ENCODE measurements around the gene ATG13.

ATG13 gene

DNA sequence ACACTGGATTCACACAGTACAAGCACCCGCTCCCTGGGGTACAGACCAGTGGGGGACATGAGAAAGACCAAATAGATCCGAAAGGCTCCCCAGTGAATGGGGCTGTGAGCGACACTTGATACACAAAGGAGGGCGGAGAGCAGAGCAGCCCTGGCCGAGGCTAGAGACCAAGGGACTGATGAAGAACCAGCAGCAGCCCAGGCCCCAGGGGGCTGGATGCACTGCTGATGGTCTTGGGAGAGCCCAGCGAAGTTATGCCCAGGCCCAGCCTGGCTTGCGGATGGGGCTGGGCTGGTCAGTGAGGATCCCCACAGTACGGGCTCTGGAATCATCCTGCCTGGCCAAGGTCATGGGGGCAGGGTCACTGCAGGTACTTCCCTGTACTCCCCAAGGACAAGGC lies 59.8 kb downstream of the ATG13 start:
- no peak for FAIRE-seq

DNA sequence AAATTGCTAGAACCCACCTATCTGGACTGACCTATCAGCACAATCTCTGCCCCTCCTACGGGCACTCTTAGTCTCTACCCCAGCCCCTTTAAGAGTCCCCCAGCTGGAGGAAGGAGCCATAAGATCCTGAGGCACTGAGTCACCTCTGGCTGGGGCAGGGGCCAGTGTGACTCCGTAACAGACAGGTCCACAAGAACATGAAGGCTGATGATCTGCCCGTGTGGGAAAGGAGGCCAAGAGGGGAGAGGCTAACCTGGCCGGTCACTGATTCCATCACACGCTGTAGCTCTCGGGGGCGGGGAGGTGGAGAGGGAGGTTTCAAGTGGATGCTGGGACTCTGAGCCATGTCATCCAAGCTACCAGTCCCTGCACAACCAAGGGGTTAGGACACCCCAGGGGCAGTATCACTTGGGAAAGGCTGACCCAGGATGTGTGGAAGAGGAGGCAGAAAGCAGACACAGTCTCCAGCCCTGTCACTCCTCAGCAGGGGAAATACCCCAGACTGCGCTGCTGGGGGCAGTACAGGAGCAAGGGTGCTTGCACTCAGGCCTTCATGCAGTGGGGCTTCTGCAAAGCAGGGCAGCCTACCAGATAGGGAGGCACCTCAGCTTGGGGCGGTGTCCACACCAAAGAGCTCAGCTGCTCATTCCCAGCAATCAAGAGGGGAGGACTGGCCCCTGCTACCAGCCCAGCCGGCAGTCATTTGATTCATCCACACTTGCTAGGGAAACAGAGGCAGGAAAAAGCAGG lies 60.8 kb downstream of the ATG13 start:
- FAIRE-seq, result no peak

DNA sequence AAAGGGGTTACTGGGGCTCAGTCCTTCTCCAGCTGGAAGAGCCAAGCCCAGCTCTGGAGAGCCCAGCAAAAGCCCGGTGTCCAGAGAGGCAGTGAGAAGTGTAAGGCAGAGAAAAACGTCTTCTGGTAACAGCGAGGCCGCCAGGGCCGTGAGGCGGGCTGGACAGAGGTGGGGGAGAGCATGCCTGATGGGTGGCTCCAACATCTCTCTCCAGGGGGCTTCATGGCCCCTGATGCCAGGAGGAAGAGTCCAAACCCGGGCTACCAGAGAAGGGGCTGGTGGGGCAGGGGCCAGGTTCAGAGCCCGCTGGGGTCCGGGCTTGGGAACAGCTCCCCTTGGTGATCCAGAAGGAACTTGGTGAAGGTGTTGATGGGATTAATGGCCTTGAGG lies 61.4 kb downstream of the ATG13 start:
- no peak for FAIRE-seq

DNA sequence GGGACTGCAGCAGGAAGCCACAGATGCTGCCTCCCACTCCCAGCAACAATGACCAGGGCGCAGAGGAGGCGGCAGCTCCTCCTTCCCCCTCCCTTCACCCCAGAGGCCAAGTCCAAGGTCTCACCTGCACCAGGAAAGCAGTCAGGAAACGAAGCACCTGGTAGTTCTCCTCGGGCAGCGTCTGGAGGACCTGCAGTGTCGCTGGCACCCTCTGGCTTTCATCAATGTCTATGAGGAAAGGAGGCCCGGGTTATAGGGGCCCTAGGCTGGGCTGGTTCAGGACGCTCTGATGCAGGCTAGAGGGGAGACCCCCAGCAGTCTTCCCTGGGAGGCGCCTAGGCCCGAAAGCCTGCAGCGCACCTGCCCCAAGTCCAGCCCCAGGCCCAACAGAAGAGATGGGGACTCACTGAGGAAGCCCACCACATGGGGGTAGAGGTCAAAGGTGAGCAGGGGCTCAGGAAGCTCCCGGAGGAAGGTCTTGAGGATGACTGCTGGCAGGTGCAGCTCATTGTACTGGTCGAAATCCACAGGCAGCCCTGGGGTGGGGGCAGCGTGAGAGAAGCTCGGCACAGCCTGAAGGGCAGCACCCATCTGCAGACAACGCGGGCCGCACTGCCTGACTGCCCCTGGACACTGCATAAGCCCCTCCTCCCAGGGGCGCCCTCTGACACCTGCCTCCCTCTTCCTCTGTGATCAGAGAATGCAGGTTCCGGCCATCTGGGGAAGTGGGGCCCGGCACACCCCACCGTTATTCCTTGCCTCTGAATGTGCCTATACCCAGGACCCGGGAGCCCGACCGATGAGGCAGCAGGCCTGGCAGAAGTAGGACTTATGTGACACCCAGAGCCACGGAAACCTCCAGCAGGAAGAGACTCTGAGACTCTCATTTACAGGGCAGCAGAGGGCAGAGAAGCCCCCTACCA lies 62.1 kb downstream of the ATG13 start:
- no peak for FAIRE-seq

DNA sequence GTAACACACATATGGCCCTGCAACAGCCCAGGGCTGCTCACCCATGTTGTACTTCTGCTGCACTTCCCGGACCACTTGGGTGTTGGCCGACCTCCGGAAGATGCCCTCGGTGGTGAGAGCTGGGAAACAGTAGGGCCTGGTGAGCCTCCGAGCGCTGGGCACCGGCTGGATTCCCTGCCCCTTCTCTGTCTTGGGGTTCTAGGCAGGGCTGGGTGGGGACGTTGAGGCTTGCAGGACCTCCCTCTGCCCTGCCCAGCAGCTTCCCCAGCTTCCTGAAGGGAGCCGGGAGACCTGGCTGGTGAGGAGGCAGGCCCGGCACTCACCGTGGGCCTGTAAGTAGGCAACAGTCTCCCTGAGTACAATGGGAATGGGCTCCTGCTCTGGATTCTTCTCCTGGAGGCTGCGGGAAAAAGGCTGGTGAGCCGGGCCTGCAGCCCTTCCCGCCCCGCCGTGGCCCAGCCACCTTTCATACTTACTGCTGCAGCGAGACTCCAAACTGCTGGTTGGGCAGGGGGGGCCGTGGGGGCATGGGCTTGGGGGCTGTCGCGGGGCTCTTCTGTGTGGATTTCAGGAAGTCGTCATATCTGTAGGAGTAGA lies 62.9 kb downstream of the ATG13 start:
- FAIRE-seq, result no peak

DNA sequence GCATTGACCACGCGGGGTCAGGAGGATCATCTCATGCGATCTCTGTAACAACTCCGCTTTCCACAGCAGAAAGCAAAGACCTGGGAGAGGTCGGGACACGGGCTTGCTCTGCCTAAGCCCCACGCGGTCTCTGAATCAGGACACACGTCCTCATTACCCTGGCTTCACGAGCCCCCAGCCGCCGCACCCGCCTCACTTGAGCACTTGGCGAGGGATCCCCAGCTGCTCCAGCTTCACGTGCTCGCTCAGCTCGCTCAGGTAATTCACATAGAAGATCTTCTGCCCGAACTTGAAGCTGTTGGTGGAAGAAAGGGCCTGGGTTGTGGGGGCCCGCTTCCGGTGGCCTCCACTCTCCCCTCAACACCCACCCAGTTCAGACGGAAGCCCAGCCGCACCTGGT lies 63.5 kb downstream of the ATG13 start:
- no peak for FAIRE-seq

DNA sequence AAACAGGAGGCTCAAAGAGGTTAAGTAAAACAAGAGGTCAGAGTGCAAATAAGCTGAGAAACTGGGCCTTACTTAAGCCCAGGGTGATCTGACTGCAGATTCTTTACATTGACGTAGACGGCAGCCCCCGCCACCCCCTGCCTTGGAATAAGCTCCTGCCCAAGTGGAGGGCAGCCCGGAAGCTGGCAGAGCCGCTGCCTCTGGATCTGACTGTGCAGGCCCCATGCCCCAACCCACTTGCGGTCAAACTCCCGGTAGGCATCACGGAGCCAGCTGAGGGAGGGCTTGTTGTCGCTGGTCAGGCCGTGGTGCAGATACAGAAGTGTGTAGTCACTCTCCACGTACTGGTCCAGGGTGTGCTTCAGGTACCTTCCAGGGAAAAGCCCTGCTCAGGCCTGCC lies 64.5 kb downstream of the ATG13 start:
- FAIRE-seq, result no peak

DNA sequence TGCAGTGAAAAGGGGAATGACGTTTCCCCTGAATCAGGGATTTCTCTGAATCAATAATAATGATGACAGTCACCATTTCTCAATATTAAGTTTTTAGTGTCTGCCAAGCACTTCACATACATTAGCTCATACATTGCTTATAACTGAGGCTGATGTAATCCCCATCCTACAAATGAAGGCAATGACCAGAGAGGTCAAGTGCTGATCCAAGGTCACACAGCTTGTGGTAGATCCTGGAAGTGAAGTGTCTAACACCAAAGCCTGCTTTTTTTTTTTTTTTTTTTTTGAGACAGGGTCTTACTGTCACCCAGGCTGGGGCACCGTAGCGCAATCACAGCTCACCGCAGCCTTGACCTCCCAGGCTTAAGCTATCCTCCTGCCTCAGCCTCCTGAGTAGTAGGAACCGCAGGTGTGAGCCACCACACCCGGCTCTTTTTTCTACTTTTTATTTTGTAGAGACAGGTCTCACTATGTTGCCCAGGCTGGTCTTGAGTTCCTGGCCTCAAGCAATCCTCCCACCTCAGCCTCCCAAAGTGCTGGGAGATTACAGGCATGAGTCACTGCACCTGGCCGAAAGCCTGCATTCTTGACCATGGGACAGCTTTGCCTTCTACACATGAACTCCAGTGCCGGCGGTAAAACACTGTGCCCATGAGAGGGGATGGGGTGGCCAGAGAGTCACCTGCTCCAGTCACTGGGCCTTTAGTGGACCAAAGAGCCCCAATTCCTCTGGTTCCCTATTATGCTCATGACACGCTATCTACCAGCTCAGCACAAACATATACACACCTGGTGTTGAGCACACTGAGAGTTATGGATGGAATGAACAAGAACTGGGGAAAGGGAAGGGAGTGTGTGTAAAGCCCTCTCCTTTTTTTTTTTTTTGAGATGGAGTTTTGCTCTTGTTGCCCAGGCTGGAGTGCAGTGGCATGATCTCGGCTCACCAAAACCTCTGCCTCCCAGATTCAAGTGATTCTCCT lies 65.7 kb downstream of the ATG13 start:
- FAIRE-seq, result no peak

DNA sequence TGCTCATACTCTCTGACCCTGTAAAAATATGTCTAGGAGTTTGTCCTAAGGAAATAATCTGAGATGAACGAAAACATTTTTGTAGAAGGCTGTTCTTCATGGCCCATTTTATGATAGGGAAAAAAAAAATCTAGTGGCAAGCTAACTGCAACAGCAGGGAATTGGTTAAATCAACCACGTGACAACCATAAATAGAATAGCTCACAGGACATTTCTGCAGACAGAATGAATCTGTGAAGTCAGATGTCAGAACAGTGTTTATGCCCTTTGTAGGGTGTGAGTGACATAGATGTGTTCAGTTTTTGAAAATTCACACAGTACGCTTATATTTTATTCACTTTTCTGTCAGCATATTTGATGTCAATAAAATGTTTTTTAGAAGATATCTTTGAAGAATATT lies 67.0 kb downstream of the ATG13 start:
- no peak for FAIRE-seq

DNA sequence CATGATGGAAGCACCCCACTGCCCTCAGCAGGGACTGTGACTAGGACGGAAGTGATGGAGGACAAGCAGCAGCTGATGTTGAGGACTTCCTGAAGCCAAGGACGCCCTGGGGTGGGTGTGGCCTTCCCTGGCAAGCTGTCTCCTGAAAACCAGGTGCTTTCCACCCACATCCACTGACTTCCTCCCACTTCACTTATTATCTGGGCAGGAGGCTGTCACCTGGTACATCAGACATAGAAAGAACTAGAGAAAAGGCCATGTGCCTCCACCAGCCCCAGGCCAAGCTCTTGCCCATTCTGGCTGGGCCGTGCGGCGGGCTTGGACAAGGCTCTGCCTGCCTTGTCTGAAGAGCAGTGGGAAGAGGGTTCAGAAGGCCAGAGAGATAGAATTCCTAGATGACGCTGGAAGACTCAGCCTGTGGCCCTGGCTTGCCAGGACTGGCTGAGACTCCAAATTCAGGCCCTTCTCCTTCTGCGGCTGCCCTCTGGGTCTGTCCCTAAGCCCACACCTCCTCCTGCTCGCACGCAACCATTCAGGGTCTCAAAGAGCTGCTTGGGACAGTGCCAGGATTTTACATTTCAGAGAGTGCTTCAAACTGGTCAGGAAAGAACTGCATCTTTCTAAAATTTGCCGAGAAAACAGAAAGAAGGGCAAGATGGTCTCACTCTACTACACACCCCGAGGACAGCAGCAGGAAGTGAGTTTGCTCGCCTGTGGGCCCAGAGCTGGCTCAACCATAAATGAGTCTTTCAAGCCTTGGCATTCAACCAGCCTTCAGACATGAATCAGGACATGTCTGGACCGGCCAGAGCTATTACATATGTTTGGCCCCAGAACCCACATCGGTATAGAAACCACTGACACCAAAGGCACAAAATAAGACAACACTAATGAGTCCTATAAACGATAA lies 69.8 kb downstream of the ATG13 start:
- no peak for FAIRE-seq

DNA sequence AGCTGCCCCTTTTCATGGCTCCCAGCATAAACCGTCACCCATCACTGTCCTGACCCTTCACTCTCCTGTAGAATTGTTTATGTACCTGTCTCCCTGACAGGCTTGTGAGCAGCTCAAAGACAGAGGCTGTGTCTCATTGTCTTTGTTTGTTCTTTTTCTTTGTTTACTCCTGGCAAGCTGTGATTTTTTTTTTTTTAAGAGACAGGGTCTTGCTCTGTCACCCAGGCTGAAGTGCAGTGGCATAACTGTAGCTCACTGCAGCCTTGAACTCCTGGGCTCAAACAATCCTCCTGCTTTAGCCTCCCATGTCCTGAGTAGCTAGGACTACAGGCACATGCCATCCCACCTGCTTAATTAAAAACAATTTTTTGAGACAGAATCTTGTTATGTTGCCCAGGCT lies 73.3 kb downstream of the ATG13 start:
- no peak for FAIRE-seq

DNA sequence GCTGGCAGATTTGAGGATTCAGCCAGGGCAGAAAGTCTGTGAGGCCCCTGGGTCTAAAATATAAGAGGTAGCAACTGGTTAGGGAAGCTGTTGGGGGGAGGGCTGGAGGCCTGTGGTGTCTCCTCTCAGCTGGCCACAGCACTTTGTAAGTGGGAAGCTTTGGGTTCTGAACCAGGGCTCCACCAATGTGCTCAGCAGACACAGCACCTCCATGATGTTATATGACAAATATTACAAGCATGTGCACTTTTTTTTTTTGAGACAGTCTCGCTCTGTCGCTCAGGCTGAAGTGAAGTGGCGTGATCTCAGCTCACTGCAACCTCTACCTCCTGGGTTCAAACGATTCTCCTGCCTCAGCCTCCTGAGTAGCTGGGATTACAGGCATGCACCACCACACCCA lies 75.1 kb downstream of the ATG13 start:
- no peak for FAIRE-seq

DNA sequence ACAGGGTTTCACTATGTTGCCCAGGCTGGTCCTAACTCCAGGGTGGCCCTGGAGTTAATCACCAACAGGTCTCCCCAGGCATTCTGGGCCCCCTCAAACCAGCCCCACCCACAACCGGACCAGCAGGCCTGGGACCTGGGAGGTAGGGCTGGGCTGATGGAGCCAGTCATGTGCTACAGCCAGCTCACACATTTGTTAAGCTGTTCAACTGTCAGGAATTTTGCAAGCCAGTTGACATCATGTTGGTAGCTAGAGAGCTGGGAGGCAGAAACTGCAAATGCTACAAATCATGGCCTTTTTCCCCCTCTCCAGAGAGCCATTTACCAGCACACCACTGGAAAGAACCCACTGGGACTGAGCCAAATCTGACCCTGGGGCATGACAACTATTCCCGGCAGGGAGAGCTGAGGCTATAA lies 76.3 kb downstream of the ATG13 start:
- no peak for FAIRE-seq

DNA sequence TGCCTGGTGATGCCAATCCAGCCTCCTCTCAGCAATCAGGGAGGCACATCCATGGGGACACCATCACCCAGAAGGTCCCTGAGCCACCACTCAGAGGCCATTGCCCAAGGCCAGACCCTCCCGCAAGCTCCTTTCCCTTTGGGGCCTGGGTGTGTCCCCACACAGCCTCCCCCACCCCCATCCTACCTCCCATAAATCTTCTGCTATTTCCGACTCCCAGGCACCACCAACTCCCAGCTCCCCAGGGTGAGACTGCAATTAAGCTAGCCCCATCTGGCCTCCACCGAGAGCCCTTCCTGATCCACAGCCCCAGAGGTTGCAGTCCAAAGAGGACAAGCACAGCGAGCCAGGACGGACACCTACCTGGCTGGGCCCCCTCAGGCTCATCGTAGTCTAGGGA lies 76.7 kb downstream of the ATG13 start:
- no peak for FAIRE-seq

DNA sequence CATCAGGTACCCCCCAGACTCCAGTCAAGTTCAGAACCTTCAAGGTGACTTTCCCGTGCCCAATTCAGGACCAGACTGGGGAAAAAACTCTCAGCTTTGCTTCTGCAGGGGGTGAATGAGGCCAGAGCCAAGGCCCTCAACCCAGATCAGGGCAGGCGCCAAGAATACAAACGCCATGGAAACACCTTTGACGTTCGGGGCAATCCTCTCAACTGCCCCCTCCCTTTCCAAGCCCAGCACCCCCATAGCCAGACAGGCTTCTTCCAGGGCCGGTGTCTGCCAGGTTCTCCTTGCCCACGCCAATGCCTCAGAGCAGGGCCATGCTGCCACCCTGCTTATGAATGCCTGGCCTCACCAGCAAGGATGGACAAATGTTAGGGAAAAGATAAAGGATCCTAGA lies 77.3 kb downstream of the ATG13 start:
- FAIRE-seq, result no peak

DNA sequence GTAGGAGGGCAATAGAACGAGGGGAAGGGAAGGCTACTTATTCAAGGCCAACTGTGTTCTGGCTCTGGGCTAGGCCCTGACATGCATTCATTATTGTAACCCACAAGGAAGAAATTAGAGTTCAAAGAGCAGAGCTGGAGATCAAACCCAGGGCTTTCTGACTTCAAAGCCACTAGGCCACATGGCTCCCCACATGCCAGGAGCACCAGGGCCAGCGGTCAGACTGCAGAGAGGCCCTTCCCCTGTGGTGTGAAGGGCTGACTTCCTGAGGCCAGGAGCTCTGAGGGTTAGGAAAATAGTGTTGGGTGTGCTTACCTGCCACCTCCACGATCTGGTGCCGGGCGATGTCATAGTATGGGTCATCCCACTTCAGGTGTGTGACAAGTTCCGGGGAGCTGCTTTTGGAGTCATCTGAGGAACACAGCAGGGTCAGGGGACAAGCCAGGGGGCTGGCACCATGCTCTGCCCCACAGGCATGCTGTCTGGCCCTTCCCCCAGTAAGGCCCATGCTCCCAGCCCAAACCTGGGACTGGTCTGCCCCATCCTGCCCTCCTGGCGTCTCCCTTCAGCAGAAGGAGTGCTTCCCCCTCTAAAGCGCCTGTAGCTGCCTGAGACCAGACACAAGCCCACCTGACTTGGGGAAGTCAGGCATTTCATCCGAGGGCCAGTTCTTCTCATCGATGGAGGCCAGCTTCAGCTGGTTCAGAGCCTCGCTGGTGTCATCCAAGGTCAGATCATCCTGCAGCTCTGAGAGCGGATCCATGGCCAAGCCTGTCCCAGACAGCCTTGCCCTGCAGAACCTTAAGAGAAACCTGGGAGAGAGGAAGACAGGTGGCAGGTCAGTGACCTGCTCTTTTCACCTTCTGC lies 78.2 kb downstream of the ATG13 start:
- FAIRE-seq, result no peak

DNA sequence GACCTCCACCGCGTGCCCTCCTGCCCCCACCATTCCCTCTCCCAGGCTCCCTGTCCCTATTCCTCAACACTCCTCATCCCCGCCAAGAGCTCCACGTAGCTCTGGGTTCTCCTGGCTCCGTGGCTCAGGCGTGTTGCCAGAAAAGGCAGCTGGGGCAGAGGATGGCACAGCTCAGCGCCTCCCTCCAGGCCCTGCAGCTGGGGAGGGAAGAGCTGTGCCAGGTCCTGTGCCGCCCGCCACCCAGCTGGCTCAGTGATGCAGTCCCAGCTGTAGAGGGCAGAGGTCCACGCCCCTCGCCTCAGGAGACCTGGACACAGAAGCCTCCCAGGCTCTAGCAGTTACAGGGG lies 78.8 kb downstream of the ATG13 start:
- FAIRE-seq, result no peak

DNA sequence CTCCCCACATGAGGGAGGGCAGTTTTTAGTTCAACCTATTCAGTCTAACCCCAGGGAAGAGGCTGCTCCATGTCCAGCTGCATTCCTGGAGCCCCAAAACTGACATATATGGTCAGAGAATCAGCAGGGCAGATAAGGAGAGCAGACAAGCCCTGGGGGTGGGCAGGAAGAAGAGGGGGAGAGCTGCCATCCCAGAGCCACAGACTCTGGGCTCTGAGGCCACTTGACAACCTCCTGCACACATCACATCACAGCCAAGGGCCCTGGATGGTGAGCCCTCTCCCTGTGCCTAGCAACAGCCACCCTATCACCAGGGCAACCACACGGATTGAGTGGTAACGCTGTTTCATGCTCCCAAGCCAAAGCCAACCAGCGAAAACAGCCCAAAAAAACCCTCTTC lies 80.0 kb downstream of the ATG13 start:
- no peak for FAIRE-seq

DNA sequence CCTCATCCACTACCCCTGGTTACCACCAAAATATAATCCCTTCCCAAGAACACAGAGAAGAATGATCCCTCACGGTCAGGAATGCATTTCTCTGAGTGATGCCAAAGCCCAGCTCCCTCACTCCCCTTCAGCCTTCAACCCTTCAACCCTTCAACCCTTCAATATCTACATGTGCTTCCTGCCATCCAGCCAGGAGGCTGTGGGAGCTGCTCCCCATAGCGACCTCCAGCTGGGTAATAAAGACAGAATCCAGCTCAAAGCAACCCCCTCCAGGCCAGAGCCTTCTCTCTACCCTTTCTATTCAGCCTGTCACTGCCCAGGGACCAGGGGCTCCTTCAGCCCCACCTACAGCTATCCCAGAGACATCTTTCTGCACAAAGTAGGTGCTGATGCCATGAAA lies 80.4 kb downstream of the ATG13 start:
- no peak for FAIRE-seq

DNA sequence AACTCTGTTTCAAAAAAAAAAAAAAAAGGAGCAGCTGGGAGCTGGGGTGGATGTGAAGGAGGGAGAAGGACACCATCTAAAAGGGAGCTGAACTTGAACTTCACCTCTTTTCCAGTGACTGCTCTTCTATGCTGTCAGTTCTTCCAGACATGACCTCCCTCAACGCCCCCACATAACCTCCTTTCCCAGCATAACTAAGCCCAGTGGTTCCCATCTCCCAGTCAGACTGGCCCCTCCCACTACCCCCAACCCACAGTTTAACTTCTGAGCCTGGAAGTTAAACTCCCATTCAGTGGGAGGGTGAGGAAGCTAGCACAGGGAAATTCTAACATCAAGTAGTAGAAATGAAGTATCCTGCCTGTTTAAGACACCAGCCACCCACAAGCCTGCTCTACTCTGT lies 81.2 kb downstream of the ATG13 start:
- FAIRE-seq, result no peak

Data from TTC549 (cell line).